ENCODE data around the gene TBC1D13. TPM values are rescaled to one million over a fixed set of nuclear protein-coding genes. Genes with fewer than 3 reads are reported as not detected.

The TBC1D13 gene
- total and polyA plus RNA-seq, 2 of the 13 experiments (the other 11 are each of a cell fraction or from before 2014, with no cell fraction given): 17.9 to 19.7 TPM

- in situ Hi-C loops (cut with HindIII; ENCODE audit: extremely low pct_ligation_motif_present, low pct_unique_long_range_greater_than_20kb): no loop called here
- no peak for ATAC-seq
- Histone ChIP-seq H3K27ac (ENCODE audit: extremely low read length, insufficient read depth, low read length) (no peak overlapping the region), H3K4me2 (ENCODE audit: low read depth, low read length) (no peak overlapping the region), H3K9me3 (ENCODE audit: low read length) (no peaks in the 10 kb centered on the region), H3K4me3 (replicated peaks in 1 of 3; ENCODE audit: insufficient read depth in 1 of 3, low read depth in 2 of 3, low read length in 3 of 3) (no peak overlapping the region), H2AFZ (ENCODE audit: low read length) (no peak overlapping the region), H3K9ac (ENCODE audit: insufficient read depth, low read depth, low read length) (no peak overlapping the region), H3K4me1 (ENCODE audit: insufficient read depth, low read length) (peaks cover 43% of the 10 kb centered on the region), H3K36me3 (replicated peaks in 1 of 2; ENCODE audit: control insufficient read depth in 1 of 2, insufficient read depth in 2 of 2, low read length in 2 of 2) (peaks cover 22 to 62% of the 10 kb centered on the region in 2 experiments), H3K79me2 (ENCODE audit: insufficient read depth, low read length) (peaks cover 12% of the 10 kb centered on the region), H4K20me1 (ENCODE audit: insufficient read depth, low read length) (no peaks in the 10 kb centered on the region), H3K27me3 (ENCODE audit: control insufficient read depth in 1 of 2, insufficient read depth in 2 of 2, low read length in 2 of 2) (no peaks in the 10 kb centered on the region)
- intact Hi-C loops (cut with micrococcal nuclease; ENCODE audit: unreplicated experiment): no loop called here
- FAIRE-seq: no peak
- DNase-seq (ENCODE audit: low spot score): no peak
- CTCF ChIA-PET (ENCODE audit: low intra/inter-chr PET ratio, low total read pairs): no interaction called here
- POLR2A ChIA-PET: interaction anchor here (0.7 kb wide), 1 partner anchor 14 kb away, joined by 3 read pairs; no protein-coding TSS in a partner anchor
- BruUV-seq (replicated peaks): no TSS peak
- 87% methylated on average over 2 of the region's 12 CpGs for WGBS (ENCODE audit: low lambda C conversion rate)
- TF ChIP-seq CEBPZ (IDR thresholded peaks at IDR 0.05; ENCODE audit: low read length): no peak
- TF ChIP-seq KLF15 (CRISPR knock-in tag; IDR thresholded peaks at IDR 0.05; ENCODE audit: borderline replicate concordance): no peak
- TF ChIP-seq CCDC6 (CRISPR knock-in tag; IDR thresholded peaks at IDR 0.05): no peak
- TF ChIP-seq, protein P1, sequence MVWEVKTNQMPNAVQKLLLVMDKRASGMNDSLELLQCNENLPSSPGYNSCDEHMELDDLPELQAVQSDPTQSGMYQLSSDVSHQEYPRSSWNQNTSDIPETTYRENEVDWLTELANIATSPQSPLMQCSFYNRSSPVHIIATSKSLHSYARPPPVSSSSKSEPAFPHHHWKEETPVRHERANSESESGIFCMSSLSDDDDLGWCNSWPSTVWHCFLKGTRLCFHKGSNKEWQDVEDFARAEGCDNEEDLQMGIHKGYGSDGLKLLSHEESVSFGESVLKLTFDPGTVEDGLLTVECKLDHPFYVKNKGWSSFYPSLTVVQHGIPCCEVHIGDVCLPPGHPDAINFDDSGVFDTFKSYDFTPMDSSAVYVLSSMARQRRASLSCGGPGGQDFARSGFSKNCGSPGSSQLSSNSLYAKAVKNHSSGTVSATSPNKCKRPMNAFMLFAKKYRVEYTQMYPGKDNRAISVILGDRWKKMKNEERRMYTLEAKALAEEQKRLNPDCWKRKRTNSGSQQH (CRISPR knock-in tag; IDR thresholded peaks at IDR 0.05; ENCODE audit: low read depth): no peak
- TF ChIP-seq BCL3 (CRISPR knock-in tag; IDR thresholded peaks at IDR 0.05): no peak
- TF ChIP-seq JDP2 (CRISPR knock-in tag; IDR thresholded peaks at IDR 0.05; ENCODE audit: borderline replicate concordance): no peak
- TF ChIP-seq ZNF138 (CRISPR knock-in tag; IDR thresholded peaks at IDR 0.05; ENCODE audit: low read depth): no peak
- TF ChIP-seq KDM5B (CRISPR knock-in tag; IDR thresholded peaks at IDR 0.05; ENCODE audit: borderline replicate concordance): no peak
- TF ChIP-seq, protein P2, sequence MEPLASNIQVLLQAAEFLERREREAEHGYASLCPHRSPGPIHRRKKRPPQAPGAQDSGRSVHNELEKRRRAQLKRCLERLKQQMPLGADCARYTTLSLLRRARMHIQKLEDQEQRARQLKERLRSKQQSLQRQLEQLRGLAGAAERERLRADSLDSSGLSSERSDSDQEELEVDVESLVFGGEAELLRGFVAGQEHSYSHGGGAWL (CRISPR knock-in tag; IDR thresholded peaks at IDR 0.05): no peak
- no peak for TF ChIP-seq ZFP41 (CRISPR knock-in tag; IDR thresholded peaks at IDR 0.05; ENCODE audit: borderline replicate concordance)
- no peak for TF ChIP-seq BORCS8-MEF2B (CRISPR knock-in tag; IDR thresholded peaks at IDR 0.05)
- peak; percentile 66 for TF ChIP-seq AGO2 (optimal IDR thresholded peaks at IDR 0.05; ENCODE audit: low read depth, low read length)
- TF ChIP-seq RBFOX2 (IDR thresholded peaks at IDR 0.05; ENCODE audit: low read depth, low read length): peak; percentile 35; the same call in 1 of the 2 replicates
- TF ChIP-seq DR1 (CRISPR knock-in tag; IDR thresholded peaks at IDR 0.05): no peak
- TF ChIP-seq EEA1 (CRISPR knock-in tag; IDR thresholded peaks at IDR 0.05; ENCODE audit: borderline replicate concordance): no peak
- peak; percentile 97 for TF ChIP-seq ZSCAN25 (CRISPR knock-in tag; IDR thresholded peaks at IDR 0.05)
- no peak for TF ChIP-seq ZFX (CRISPR knock-in tag; IDR thresholded peaks at IDR 0.05; ENCODE audit: low read depth)
- TF ChIP-seq ZNF777 (CRISPR knock-in tag; IDR thresholded peaks at IDR 0.05): no peak
- no peak for TF ChIP-seq ELF3 (CRISPR knock-in tag; IDR thresholded peaks at IDR 0.05)
- peak; percentile 40; the same call in 1 of the 2 replicates for TF ChIP-seq BCL6 (CRISPR knock-in tag; IDR thresholded peaks at IDR 0.05)
Observed at GRCh38 chr9:128823903-128824406, 36.9 kb downstream of the TBC1D13 start.
